Esophagus mucosa (tissue), 1 donor: ENCODE data around the gene NPEPL1. TPM values are rescaled to one million over a fixed set of nuclear protein-coding genes. Genes with fewer than 3 reads are reported as not detected.
"Not testable (repeated sequence)": the region's sequence is repeated elsewhere in the genome, so short reads cannot be mapped to it uniquely, and the experiment has no call there.

Source experiments
- ATAC-seq: fragments of 200-7000 bp; cut with Tn5 transposase; one replicate; pipeline ENCODE4 v1.9.1; 2020
- total RNA-seq: library from RNA; stranded (reverse); gene quantifications from one replicate; pipeline ENCODE4 v1.2.4, GENCODE V29; 2023
- donor health status: DM: yes; HTN: yes; CAD: no.

Gene NPEPL1
- total RNA-seq, 1 donor from 2014 or later = 21.9 TPM

- ATAC-seq = no peak
These were observed 50.3 kb downstream of the NPEPL1 start for GRCh38 chr20:58742668-58743566.

GRCh38 chr20:58743929-58744534 lies 51.4 kb downstream of the NPEPL1 start:
- no peak for ATAC-seq

- ATAC-seq = no peak
These were observed 52.2 kb downstream of the NPEPL1 start for GRCh38 chr20:58744836-58745235.

GRCh38 chr20:58745391-58745790 lies 52.8 kb downstream of the NPEPL1 start:
- ATAC-seq = no peak

GRCh38 chr20:58746620-58747019 lies 54.0 kb downstream of the NPEPL1 start:
- no peak for ATAC-seq

GRCh38 chr20:58747211-58747610 lies 54.6 kb downstream of the NPEPL1 start:
- no peak for ATAC-seq

- ATAC-seq = no peak
These were observed 56.0 kb downstream of the NPEPL1 start for GRCh38 chr20:58748618-58749017.

- ATAC-seq = no peak
These were observed 56.6 kb downstream of the NPEPL1 start for GRCh38 chr20:58749098-58749769.

- ATAC-seq = no peak
These were observed 57.4 kb downstream of the NPEPL1 start for GRCh38 chr20:58749979-58750378.

- not testable (repeated sequence) for ATAC-seq
These were observed 58.1 kb downstream of the NPEPL1 start for GRCh38 chr20:58750706-58751105.

- ATAC-seq = no peak
These were observed 59.4 kb downstream of the NPEPL1 start for GRCh38 chr20:58751979-58752378.

GRCh38 chr20:58752565-58752964 lies 60.0 kb downstream of the NPEPL1 start:
- ATAC-seq = no peak

- ATAC-seq = no peak
These were observed 60.8 kb downstream of the NPEPL1 start for GRCh38 chr20:58753267-58753921.

GRCh38 chr20:58753922-58754551 lies 61.4 kb downstream of the NPEPL1 start:
- ATAC-seq = no peak

- no peak for ATAC-seq
These were observed 62.0 kb downstream of the NPEPL1 start for GRCh38 chr20:58754584-58754983.

- ATAC-seq = no peak
These were observed 62.6 kb downstream of the NPEPL1 start for GRCh38 chr20:58755062-58755697.

GRCh38 chr20:58755766-58756449 lies 63.3 kb downstream of the NPEPL1 start:
- ATAC-seq = no peak

- ATAC-seq = no peak
These were observed 63.8 kb downstream of the NPEPL1 start for GRCh38 chr20:58756450-58756775.

- not testable (repeated sequence) for ATAC-seq
These were observed 65.0 kb downstream of the NPEPL1 start for GRCh38 chr20:58757647-58758046.

- ATAC-seq = no peak
These were observed 67.3 kb downstream of the NPEPL1 start for GRCh38 chr20:58759947-58760346.

GRCh38 chr20:58760856-58761255 lies 68.3 kb downstream of the NPEPL1 start:
- ATAC-seq = no peak
